GM21390 (cell line): ENCODE data around the gene IQSEC1.
A peak's percentile ranks its signal among the peaks of the same experiment; 100 is the strongest.

Experiments used
- ATAC-seq: cut with Tn5 transposase; IDR thresholded peaks from one replicate; pipeline ENCODE4 v1.9.1; 2021; ENCODE audit not compliant: unreplicated experiment

Gene IQSEC1

GRCh38 chr3:12957824-12958792, 115.1 kb downstream of the IQSEC1 start:
- ATAC-seq: no peak

- no peak for ATAC-seq
Observed at GRCh38 chr3:12957339-12957738, 115.9 kb downstream of the IQSEC1 start.

GRCh38 chr3:12956316-12956660, 116.9 kb downstream of the IQSEC1 start:
- ATAC-seq: no peak

GRCh38 chr3:12955651-12956315, 117.4 kb downstream of the IQSEC1 start:
- no peak for ATAC-seq

- ATAC-seq: peak; percentile 43
Observed at GRCh38 chr3:12954891-12955650, 118.2 kb downstream of the IQSEC1 start.

GRCh38 chr3:12954180-12954579, 119.0 kb downstream of the IQSEC1 start:
- ATAC-seq: no peak

- no peak for ATAC-seq
Observed at GRCh38 chr3:12953201-12953995, 119.8 kb downstream of the IQSEC1 start.

- ATAC-seq: no peak
Observed at GRCh38 chr3:12952343-12953200, 120.7 kb downstream of the IQSEC1 start.

- peak; percentile 72 for ATAC-seq
Observed at GRCh38 chr3:12948891-12949711, 124.1 kb downstream of the IQSEC1 start.

GRCh38 chr3:12948371-12948770, 124.9 kb downstream of the IQSEC1 start:
- no peak for ATAC-seq

- no peak for ATAC-seq
Observed at GRCh38 chr3:12947504-12948369, 125.5 kb downstream of the IQSEC1 start.

GRCh38 chr3:12946649-12947316, 126.4 kb downstream of the IQSEC1 start:
- no peak for ATAC-seq

GRCh38 chr3:12946251-12946648, 127.0 kb downstream of the IQSEC1 start:
- no peak for ATAC-seq

GRCh38 chr3:12944849-12945248, 128.4 kb downstream of the IQSEC1 start:
- no peak for ATAC-seq

- ATAC-seq: no peak
Observed at GRCh38 chr3:12944413-12944812, 128.8 kb downstream of the IQSEC1 start.

- ATAC-seq: no peak
Observed at GRCh38 chr3:12943124-12944021, 129.9 kb downstream of the IQSEC1 start.
